ENCODE measurements around the gene NID2. TPM values are rescaled to one million over a fixed set of nuclear protein-coding genes. Genes with fewer than 3 reads are reported as not detected.

Gene NID2
- 15.9 and 22.7 TPM in 2 replicates for polyA plus RNA-seq (2012; rRNA removed)
- polyA plus RNA-seq (2012; cell fraction: cytosol; rRNA removed), result 19.8 and 21.6 TPM in 2 replicates
- polyA plus RNA-seq (2012; cell fraction: nucleus; rRNA removed), result 36.1 and 46.6 TPM in 2 replicates

GRCh38 chr14:52068615-52069306, at the start of gene NID2:
TSS of gene NID2 (minus strand) at chr14:52069059. CDS start at chr14:52068994, 65 bp downstream.
- Histone ChIP-seq H3K27ac (ENCODE audit: low read depth in 2 of 2, low read length in 1 of 2) (peak within 1 kb of the TSS; percentile 36 to 71; a peak in 3 of 4 replicates), H3K36me3 (replicated peaks in 1 of 2; ENCODE audit: control insufficient read depth in 1 of 2, insufficient read depth in 2 of 2, low read length in 1 of 2) (no peaks in the 10 kb centered on the region), H3F3A (replicated peaks; ENCODE audit: insufficient read depth) (peaks cover 24% of the 10 kb centered on the region), H3K9me2 (no peaks in the 10 kb centered on the region), H3K4me2 (peak within 1 kb of the TSS; percentile 94), H4K20me1 (ENCODE audit: insufficient read depth) (no peaks in the 10 kb centered on the region), H2AFZ (ENCODE audit: low read depth) (peak within 1 kb of the TSS; percentile 90), H3K9ac (peak within 1 kb of the TSS; percentile 77), H3K4me1 (ENCODE audit: control insufficient read depth in 1 of 2, insufficient read depth in 2 of 2, low read depth in 1 of 2, low read length in 1 of 2) (peaks cover 14 to 26% of the 10 kb centered on the region in 2 experiments; a peak in 3 of 4 replicates), H3K4me3 (ENCODE audit: low read depth in 2 of 2, low read length in 1 of 2) (peak within 1 kb of the TSS; percentile 73 to 79), H3K9me3 (no peaks in the 10 kb centered on the region), H3K27me3 (ENCODE audit: insufficient read depth) (no peaks in the 10 kb centered on the region), H3K79me2 (ENCODE audit: insufficient read depth) (peaks cover 15% of the 10 kb centered on the region)
- TF ChIP-seq TEAD4 (IDR thresholded peaks at IDR 0.05; ENCODE audit: borderline replicate concordance, insufficient read depth) (no peak), POLR2AphosphoS5 (IDR thresholded peaks at IDR 0.05; ENCODE audit: low read depth, low read length) (peak; percentile 73; the same call in 1 of the 2 replicates), CHD2 (IDR thresholded peaks at IDR 0.05; ENCODE audit: low read length, partially characterized antibody) (peak; percentile 21), TCF12 (IDR thresholded peaks at IDR 0.05) (peak; percentile 97), GABPA (IDR thresholded peaks at IDR 0.05; ENCODE audit: low read depth) (no peak), IRF3 (IDR thresholded peaks at IDR 0.05; ENCODE audit: low read depth, low read length) (peak; percentile 56), NFIC (IDR thresholded peaks at IDR 0.05; ENCODE audit: borderline replicate concordance) (no peak), MEF2A (IDR thresholded peaks at IDR 0.05; ENCODE audit: borderline replicate concordance, low read depth) (no peak), CTCF (IDR thresholded peaks at IDR 0.05) (peak; percentile 25), SIN3A (IDR thresholded peaks at IDR 0.05; ENCODE audit: borderline replicate concordance, low read depth, low read length) (peak; percentile 9; the same call in 1 of the 2 replicates)
- CTCF ChIA-PET, result interaction anchor here (0.6 to 5.5 kb wide), 9 partner anchors 8 to 169 kb away, joined by 3 to 45 read pairs (median 4); no protein-coding TSS in a partner anchor
- 0% methylated on average over 8 of the region's 57 CpGs for WGBS (ENCODE audit: low lambda C conversion rate)
- POLR2A ChIA-PET, result interaction anchor here (0.6 kb wide), 1 partner anchor 374 kb away, joined by 3 read pairs; no protein-coding TSS in a partner anchor
- DNase-seq, result peak; percentile 98

- H4K20me1 ChIP-seq (ENCODE audit: insufficient read depth), result no peaks in the 10 kb centered on the region
- H3K79me2 ChIP-seq (ENCODE audit: insufficient read depth), result no peaks in the 10 kb centered on the region
- WGBS (ENCODE audit: low lambda C conversion rate), result 66% methylated on average over 14 of the region's 14 CpGs
- H3K4me3 ChIP-seq (ENCODE audit: low read depth in 2 of 2, low read length in 1 of 2), result no peak overlapping the region
- CTCF ChIA-PET, result interaction anchor here (0.9 kb wide), 1 partner anchor 73 kb away, joined by 3 read pairs; no protein-coding TSS in a partner anchor
- H3F3A ChIP-seq (replicated peaks; ENCODE audit: insufficient read depth), result peaks cover 4% of the 10 kb centered on the region
- H3K4me2 ChIP-seq, result no peak overlapping the region
- DNase-seq, result no peak
- no peak overlapping the region for H3K9ac ChIP-seq
- H3K9me3 ChIP-seq, result no peaks in the 10 kb centered on the region
- H3K9me2 ChIP-seq, result no peaks in the 10 kb centered on the region
- peak overlapping the region; percentile 35; the same call in 1 of the 2 replicates for H2AFZ ChIP-seq (ENCODE audit: low read depth)
- H3K36me3 ChIP-seq (replicated peaks in 1 of 2; ENCODE audit: control insufficient read depth in 1 of 2, insufficient read depth in 2 of 2, low read length in 1 of 2), result no peaks in the 10 kb centered on the region
- POLR2A ChIA-PET, result no interaction called here
- H3K27me3 ChIP-seq (ENCODE audit: insufficient read depth), result no peaks in the 10 kb centered on the region
- no peak overlapping the region for H3K27ac ChIP-seq (ENCODE audit: low read depth in 2 of 2, low read length in 1 of 2)
- H3K4me1 ChIP-seq (ENCODE audit: control insufficient read depth in 1 of 2, insufficient read depth in 2 of 2, low read depth in 1 of 2, low read length in 1 of 2), result no peaks in the 10 kb centered on the region
- TF ChIP-seq EP300 (IDR thresholded peaks at IDR 0.05; ENCODE audit: borderline replicate concordance in 1 of 2, low read depth in 1 of 2, low read length in 1 of 2), result no peak
- TF ChIP-seq MAX (IDR thresholded peaks at IDR 0.05; ENCODE audit: low read depth), result no peak
- TF ChIP-seq FOSL2 (IDR thresholded peaks at IDR 0.05; ENCODE audit: borderline replicate concordance, low read depth), result no peak
- TF ChIP-seq FOXM1 (IDR thresholded peaks at IDR 0.05; ENCODE audit: low read depth), result no peak
- TF ChIP-seq IRF3 (IDR thresholded peaks at IDR 0.05; ENCODE audit: low read depth, low read length), result no peak
- no peak for TF ChIP-seq RAD21 (IDR thresholded peaks at IDR 0.05; ENCODE audit: low read length)
- no peak for TF ChIP-seq CTCF (IDR thresholded peaks at IDR 0.05)
Measured at GRCh38 chr14:52117111-52117832, 48.4 kb upstream of the NID2 start.

All from SK-N-SH (cell line).